NCI-H774 (cell line): ENCODE results near the gene PNCK.
"Not testable (repeated sequence)": the region's sequence is repeated elsewhere in the genome, so short reads cannot be mapped to it uniquely, and the experiment has no call there.

ENCODE experiments used
- DNase-seq: peaks from one replicate; lab custom pipeline; 2025; lab: John Stamatoyannopoulos, UW

Gene PNCK

DNA sequence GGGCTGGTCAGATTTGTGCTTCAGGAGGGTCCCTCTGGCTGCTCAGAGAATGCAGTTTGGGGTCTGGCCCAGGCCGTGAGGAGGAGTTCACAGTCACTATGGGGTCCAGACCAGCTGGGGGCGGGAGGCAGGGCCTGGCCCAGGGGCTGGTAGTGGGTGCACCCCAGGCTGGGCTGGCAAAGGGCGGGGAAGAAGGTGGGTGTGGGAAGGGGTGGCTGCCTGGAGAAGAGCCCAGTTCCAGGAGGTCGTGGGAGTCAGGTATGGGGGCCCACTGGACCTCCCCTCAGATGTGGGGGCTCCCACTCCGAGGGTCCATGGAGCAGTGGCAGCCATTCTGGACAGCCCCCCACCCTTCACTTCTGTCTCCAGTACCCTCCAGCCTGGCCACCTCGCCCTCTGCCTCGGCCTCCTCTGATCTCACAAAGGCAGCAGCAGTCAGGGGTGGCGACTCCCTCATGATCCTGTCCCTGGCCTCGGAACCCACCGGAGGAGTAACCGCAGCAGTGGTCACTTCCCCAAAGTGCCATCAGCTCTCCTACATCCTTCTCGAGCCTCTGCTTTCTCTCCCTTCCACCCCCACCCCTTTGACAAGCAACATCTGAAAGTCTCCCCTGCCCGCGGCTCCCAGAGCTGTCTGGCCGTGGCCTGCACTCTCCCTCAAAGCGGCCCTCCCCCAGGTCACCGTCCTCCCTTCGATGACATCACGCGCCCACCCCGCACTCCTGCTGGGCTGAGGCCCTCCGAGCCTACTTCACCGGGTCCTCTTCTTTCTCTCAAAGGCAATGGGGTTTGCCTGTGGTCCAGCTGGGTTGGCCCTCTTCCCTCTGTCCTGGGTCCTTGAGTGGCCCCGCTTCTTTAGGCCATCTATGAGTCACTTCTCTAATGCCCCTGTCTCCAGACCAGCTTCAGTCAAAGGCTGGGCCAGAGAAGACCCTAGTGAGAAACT lies 12.4 kb upstream of the PNCK start:
- no peak for DNase-seq

DNA sequence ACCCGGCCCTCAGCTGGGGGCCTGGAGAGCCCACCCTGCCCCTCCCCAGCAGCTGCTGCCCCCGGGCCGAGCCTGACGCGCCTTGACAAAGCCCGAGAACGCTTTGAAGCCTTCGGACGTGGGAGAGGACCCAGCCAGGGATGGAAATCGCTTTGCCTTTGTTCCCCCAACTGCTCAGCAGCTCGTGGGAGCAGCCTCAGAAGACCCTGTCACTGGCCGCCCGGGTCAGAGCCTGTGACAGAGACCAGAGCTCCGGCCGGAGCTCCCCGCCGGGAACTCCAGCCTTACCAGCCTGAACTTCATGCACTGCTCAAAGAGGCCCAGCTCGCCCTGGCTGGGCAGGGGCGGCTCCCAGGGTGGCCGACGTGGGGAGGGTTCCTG lies 11.5 kb upstream of the PNCK start:
- DNase-seq: no peak

DNA sequence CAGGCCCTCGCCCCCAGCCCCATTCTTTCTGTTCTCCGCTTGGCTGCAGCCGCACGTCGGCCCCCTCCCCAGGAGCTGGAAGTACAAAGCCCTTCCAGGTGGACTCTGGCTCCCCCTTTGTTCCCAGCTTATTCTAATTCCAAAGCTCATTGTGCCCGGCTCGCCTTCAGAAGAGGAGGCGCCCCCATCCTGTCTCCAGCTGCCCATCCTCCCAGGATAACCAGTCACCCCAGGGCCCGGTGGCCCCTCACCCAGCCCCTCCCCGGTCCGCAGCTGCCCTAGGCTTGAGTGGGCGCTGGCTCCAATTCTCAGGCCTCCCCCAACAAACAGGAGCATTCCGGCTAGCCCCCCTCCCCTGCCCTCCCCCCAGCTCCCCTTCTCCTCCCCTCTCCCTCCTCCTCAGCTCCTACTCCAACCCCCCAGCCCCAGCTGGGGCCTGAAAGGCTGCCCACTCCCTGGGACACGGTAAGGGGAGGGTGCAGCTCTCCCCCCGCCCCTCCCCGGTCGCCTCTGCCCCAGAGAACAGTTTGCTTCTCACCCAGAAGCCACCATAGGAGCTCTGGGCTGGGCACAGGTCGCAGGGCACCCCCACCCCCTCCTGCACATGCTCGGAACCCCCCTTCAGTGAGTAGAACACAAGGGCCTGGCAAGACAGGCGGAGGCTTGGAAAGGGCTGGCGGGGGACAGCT lies 11.0 kb upstream of the PNCK start:
- DNase-seq: no peak

GRCh38 chrX:153683486-153683885 lies 9.9 kb upstream of the PNCK start:
- DNase-seq: not testable (repeated sequence)

- DNase-seq: no peak
These were observed 7.6 kb upstream of the PNCK start for GRCh38 chrX:153681175-153681574.

DNA sequence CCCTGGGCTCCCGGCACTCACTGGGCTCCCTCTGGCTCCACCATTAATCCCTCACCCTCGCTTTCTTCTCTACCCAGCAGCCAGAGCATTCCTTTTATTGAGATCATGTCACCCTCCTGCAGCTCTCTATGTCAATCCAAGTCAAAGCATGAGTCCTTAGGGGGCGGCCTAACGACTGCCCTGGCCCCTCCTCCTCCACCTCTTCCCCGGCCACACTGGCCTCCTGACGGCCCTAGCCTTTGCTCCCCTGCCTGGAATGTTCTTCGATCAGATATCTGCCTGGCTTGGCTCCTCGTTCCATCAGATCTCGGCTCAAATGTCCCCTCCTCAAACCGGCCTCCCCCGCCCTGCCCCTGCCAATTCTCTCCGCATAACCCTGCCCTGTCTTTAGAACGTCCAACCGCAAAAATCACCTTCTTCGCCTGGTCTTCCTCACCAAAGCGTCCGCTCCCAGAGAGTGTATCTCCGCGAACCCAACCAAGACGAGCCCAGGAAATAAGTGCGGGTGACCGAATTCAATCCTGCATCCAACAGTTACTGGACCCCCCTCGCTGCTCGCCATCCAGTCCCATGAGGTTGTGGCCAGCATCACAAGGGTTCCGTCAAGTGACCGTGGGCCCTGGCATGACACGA lies 722 bp upstream of the PNCK start:
- no peak for DNase-seq

- DNase-seq: no peak
These were observed 834 bp downstream of the PNCK start for GRCh38 chrX:153672531-153673427.

GRCh38 chrX:153671589-153672530 lies 1.8 kb downstream of the PNCK start:
- no peak for DNase-seq

- DNase-seq: no peak
These were observed 2.6 kb downstream of the PNCK start for GRCh38 chrX:153670748-153671588.

GRCh38 chrX:153669901-153670731 lies 3.5 kb downstream of the PNCK start:
- DNase-seq: no peak

- no peak for DNase-seq
These were observed 4.3 kb downstream of the PNCK start for GRCh38 chrX:153669174-153669890.

DNA sequence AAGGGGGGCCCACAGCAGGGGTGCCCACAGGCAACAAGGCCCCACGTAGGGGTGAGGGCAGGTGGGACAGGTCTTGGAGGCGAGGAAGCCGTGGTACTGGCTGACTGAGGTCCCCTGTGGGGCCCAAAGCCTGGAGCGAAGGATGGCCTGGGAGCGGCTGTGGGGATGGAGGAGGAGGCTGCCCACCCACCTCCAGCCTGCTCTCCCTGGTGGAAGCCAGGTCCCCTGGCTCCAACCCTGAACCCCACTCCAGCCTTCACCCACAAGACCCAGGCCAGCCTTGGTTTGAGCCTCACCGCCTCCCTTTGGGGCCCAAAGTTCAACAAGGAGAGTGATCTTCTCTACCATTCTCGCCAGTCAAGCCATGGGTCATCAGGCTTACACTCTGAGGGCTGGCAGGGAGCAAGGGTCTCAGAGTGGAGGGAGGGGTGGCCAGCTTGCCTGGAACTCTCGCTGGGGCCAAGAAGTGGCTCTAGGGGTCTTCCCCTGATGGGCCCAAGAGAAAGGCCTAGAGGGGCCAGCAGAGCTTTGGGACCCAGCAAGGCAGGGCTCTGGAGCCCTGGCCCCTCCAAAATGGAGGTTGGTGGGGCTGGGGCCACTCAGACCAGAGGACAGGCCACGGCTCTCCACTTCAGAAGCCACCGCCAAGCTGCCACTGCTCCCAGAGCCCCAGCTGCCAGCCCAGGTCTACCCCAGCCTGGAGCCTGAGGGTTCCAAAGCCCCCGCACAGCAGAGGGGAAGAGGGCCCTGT lies 5.0 kb downstream of the PNCK start:
- no peak for DNase-seq

GRCh38 chrX:153667956-153668396 lies 5.6 kb downstream of the PNCK start:
- DNase-seq: peak; percentile 19

DNA sequence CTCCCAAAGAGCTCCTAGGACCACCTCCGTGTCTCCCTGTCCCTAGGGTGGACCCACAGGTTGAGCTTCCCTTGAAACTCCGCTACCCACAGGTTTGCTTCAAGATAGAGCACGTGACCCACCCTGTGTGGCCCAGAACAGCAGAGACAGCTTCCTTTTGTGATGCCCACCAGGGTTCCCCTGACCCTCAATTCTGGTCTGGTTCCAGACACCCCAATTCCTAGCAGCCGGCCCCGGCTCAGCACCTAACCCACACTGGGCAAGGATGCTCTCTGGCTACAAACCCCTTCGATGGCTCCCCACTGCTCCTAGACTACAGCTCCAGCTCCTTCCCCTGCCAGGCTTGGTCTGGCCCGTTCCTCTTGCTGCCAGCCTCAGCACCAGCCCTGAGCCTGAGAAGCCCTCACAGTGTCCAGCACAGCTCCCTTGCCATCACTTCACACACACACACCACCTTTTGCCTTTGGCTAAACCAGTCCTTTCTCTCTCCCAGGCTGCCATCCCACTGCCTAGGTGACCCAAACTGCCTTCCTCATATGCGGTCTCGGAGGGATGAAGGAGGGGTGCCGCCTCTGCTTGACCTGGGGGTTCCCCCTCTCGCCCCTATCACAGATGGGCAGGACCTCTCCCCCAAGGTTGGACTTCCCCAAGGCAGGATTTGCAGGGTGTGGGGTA lies 6.2 kb downstream of the PNCK start:
- DNase-seq: no peak

- DNase-seq: no peak
These were observed 7.8 kb downstream of the PNCK start for GRCh38 chrX:153665726-153666306.

- no peak for DNase-seq
These were observed 11.3 kb downstream of the PNCK start for GRCh38 chrX:153662266-153662665.
